Hematopoietic multipotent progenitor cell treated with erythropoietin and hydrocortisone succinate and interleukin-3 and kit ligand, for 15 days (in vitro differentiated cells): ENCODE measurements around the gene ABHD2.
A peak's percentile ranks its signal among the peaks of the same experiment; 100 is the strongest.

Experiments
- DNase-seq: peaks from one replicate; pipeline ENCODE4 v3.0.0-alpha.2; 2015; ENCODE audit warnings: low spot score

Gene ABHD2

GRCh38 chr15:89098281-89098680 lies 10.0 kb downstream of the ABHD2 start:
- no peak for DNase-seq

GRCh38 chr15:89099968-89100367 lies 11.7 kb downstream of the ABHD2 start:
- DNase-seq, result no peak

- DNase-seq, result peak; percentile 37
Observed at GRCh38 chr15:89101302-89102193, 13.3 kb downstream of the ABHD2 start.

- DNase-seq, result peak; percentile 34
Observed at GRCh38 chr15:89103481-89104171, 15.4 kb downstream of the ABHD2 start.

GRCh38 chr15:89104172-89104564 lies 15.9 kb downstream of the ABHD2 start:
- no peak for DNase-seq

GRCh38 chr15:89105147-89105546 lies 16.9 kb downstream of the ABHD2 start:
- DNase-seq, result no peak

GRCh38 chr15:89106200-89106599 lies 17.9 kb downstream of the ABHD2 start:
- no peak for DNase-seq

- DNase-seq, result no peak
Observed at GRCh38 chr15:89107984-89108383, 19.7 kb downstream of the ABHD2 start.

- DNase-seq, result no peak
Observed at GRCh38 chr15:89108835-89109234, 20.6 kb downstream of the ABHD2 start.

- no peak for DNase-seq
Observed at GRCh38 chr15:89109238-89109637, 21.0 kb downstream of the ABHD2 start.

- no peak for DNase-seq
Observed at GRCh38 chr15:89110060-89110459, 21.8 kb downstream of the ABHD2 start.

- DNase-seq, result no peak
Observed at GRCh38 chr15:89111352-89111751, 23.1 kb downstream of the ABHD2 start.

GRCh38 chr15:89111961-89112340 lies 23.7 kb downstream of the ABHD2 start:
- DNase-seq, result no peak

GRCh38 chr15:89112341-89112971 lies 24.2 kb downstream of the ABHD2 start:
- no peak for DNase-seq

GRCh38 chr15:89113296-89114024 lies 25.2 kb downstream of the ABHD2 start:
- DNase-seq, result no peak

GRCh38 chr15:89114990-89115389 lies 26.7 kb downstream of the ABHD2 start:
- DNase-seq, result no peak

GRCh38 chr15:89115547-89115946 lies 27.3 kb downstream of the ABHD2 start:
- no peak for DNase-seq

GRCh38 chr15:89116404-89116803 lies 28.1 kb downstream of the ABHD2 start:
- no peak for DNase-seq

GRCh38 chr15:89117790-89118189 lies 29.5 kb downstream of the ABHD2 start:
- DNase-seq, result no peak

GRCh38 chr15:89118481-89118989 lies 30.3 kb downstream of the ABHD2 start:
- no peak for DNase-seq

GRCh38 chr15:89119489-89120478 lies 31.5 kb downstream of the ABHD2 start:
- DNase-seq, result no peak
